Transverse colon (tissue), 4 donors: Measurements from ENCODE around the gene RAP1GAP2. TPM values are rescaled to one million over a fixed set of nuclear protein-coding genes. Genes with fewer than 3 reads are reported as not detected.
"Not testable (repeated sequence)": the region's sequence is repeated elsewhere in the genome, so short reads cannot be mapped to it uniquely, and the experiment has no call there.

ENCODE experiments used
- DNase-seq: peaks from one replicate; pipeline ENCODE4 v3.0.0-alpha.2; 2019
- H3K27ac ChIP-seq, 4 donors: fragments of 200-600 bp; sonication (generic); 2 replicates each; pipeline ENCODE4 v1.5.1; 2016 to 2018; ENCODE audit warnings: inconsistent platforms in 4 of 4
- H3K27me3 ChIP-seq: fragments of 200-600 bp; sonication (generic); 2 replicates; pipeline ENCODE4 v1.5.1; 2017; ENCODE audit warnings: inconsistent platforms
- H3K36me3 ChIP-seq, 4 donors: fragments of 200-600 bp; sonication (generic); 2 replicates each; pipeline ENCODE4 v1.5.1; 2017 to 2019; ENCODE audit warnings: inconsistent platforms in 4 of 4
- H3K4me1 ChIP-seq, 4 donors: fragments of 200-600 bp; sonication (generic); 2 replicates each; pipeline ENCODE4 v1.5.1; 2017 to 2020; ENCODE audit warnings: inconsistent platforms in 4 of 4
- H3K4me3 ChIP-seq, 4 donors: fragments of 200-600 bp; sonication (generic); 1 replicate in 1 of 4; 2 replicates in 3 of 4; pipeline versions ENCODE4 v1.5.1 to v1.6.1; 2017 to 2019; ENCODE audit warnings: inconsistent platforms in 4 of 4
- H3K9me3 ChIP-seq, 2 donors: fragments of 200-600 bp; sonication (generic); 2 replicates each; pipeline ENCODE4 v1.5.1; 2017 to 2019; ENCODE audit warnings: inconsistent platforms in 2 of 2
- EP300 ChIP-seq: sonication (generic); formaldehyde crosslinking; IDR thresholded peaks from one replicate; pipeline ENCODE4 v1.6.1; 2017; ENCODE audit warnings: antibody characterized with exemption, low read depth
- POLR2A ChIP-seq: fragments of 450-650 bp; IDR thresholded peaks from one replicate; pipeline ENCODE4 v1.6.1; 2016; ENCODE audit warnings: antibody characterized with exemption, mild to moderate bottlenecking, moderate library complexity
- POLR2AphosphoS5 ChIP-seq, 3 donors: sonication (generic); formaldehyde crosslinking; IDR thresholded peaks; one replicate each; pipeline ENCODE4 v1.6.1; 2016; ENCODE audit warnings: antibody characterized with exemption in 3 of 3
- WGBS, 2 donors: methylation state at CpG; one replicate each; pipeline ENCODE4 v1.1.5; 2018; ENCODE audit warnings: low coverage in 1 of 2; 5-methylcytosine and 5-hydroxymethylcytosine counted together
- in situ Hi-C, 4 donors: fragments of 200-750 bp; cut with MboI; loops; one replicate each; pipeline versions ENCODE4 v1.15.0 to v1.15.1; 2017; ENCODE audit warnings: low sequenced_read_pairs in 3 of 4, low pct_ligation_motif_present in 1 of 4, low pct_unique_long_range_greater_than_20kb in 1 of 4
- intact Hi-C: fragments of 100-400 bp; cut with DNase I; formaldehyde crosslinking; loops from one replicate; pipeline ENCODE4 v1.15.1; 2023; ENCODE audit warnings: low total_unique reads
- total RNA-seq, 4 donors: library from RNA; depleted of rRNA; stranded (reverse); fragments of >200 nt; gene quantifications; one replicate each; pipeline ENCODE4 v1.1.0, GENCODE V29; 2016
- TF ChIP-seq, protein P1 (sequence below), 5 experiments: fragments of 200-600 bp in 3 of 5; fragments of 450-650 bp in 2 of 5; sonication (generic) in 3 of 5; IDR thresholded peaks; 1 replicate in 2 of 5; 2 replicates in 3 of 5; pipeline ENCODE4 v1.5.1; 2016 to 2017; ENCODE audit warnings: antibody characterized with exemption in 5 of 5, inconsistent platforms in 3 of 5, mild to moderate bottlenecking in 2 of 5, moderate library complexity in 1 of 5

Gene RAP1GAP2
- total RNA-seq, 4 donors from 2014 or later = 23.0 to 39.6 (median 33.9) TPM

GRCh38 chr17:2783310-2784030, 12.8 kb upstream of the RAP1GAP2 start:
- no peaks in the 10 kb centered on the region for H3K36me3 ChIP-seq
- 95% methylated on average over 4 of the region's 4 CpGs; no CpG with 5 or more reads in 1 of the 2 donors for WGBS, 2 donors

GRCh38 chr17:2784864-2785263, 11.4 kb upstream of the RAP1GAP2 start:
- 90% methylated on average over 3 of the region's 8 CpGs; no CpG with 5 or more reads in 1 of the 2 donors for whole genome bisulfite sequencing, 2 donors
- Histone ChIP-seq H3K4me1 (peaks cover 0 to 10% (median 4%) of the 10 kb centered on the region in 4 donors), H3K36me3 (no peaks in the 10 kb centered on the region), H3K27me3 (no peaks in the 10 kb centered on the region), H3K9me3 (no peaks in the 10 kb centered on the region), H3K4me3 (no peak overlapping the region), H3K27ac (no peak overlapping the region)
- intact Hi-C loops = no loop called here
- no peak for TF ChIP-seq EP300
- in situ Hi-C loops = no loop called here
- DNase-seq = no peak

More at GRCh38 chr17:2783310-2784030, 12.8 kb upstream of the RAP1GAP2 start:
- Histone ChIP-seq H3K27ac (no peak overlapping the region), H3K4me1 (peaks cover 0 to 10% (median 4%) of the 10 kb centered on the region in 4 donors), H3K4me3 (no peak overlapping the region), H3K27me3 (peaks cover 4% of the 10 kb centered on the region), H3K9me3 (no peaks in the 10 kb centered on the region)
- in situ Hi-C loops (no loop called here), intact Hi-C loops (no loop called here)
- DNase-seq = no peak
- TF ChIP-seq EP300 (no peak), POLR2AphosphoS5 (IDR thresholded peaks at IDR 0.05) (no peak), POLR2A (no peak)
- TF ChIP-seq, protein P1, sequence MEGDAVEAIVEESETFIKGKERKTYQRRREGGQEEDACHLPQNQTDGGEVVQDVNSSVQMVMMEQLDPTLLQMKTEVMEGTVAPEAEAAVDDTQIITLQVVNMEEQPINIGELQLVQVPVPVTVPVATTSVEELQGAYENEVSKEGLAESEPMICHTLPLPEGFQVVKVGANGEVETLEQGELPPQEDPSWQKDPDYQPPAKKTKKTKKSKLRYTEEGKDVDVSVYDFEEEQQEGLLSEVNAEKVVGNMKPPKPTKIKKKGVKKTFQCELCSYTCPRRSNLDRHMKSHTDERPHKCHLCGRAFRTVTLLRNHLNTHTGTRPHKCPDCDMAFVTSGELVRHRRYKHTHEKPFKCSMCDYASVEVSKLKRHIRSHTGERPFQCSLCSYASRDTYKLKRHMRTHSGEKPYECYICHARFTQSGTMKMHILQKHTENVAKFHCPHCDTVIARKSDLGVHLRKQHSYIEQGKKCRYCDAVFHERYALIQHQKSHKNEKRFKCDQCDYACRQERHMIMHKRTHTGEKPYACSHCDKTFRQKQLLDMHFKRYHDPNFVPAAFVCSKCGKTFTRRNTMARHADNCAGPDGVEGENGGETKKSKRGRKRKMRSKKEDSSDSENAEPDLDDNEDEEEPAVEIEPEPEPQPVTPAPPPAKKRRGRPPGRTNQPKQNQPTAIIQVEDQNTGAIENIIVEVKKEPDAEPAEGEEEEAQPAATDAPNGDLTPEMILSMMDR (IDR thresholded peaks at IDR 0.05) = no peak

- intact Hi-C loops, in situ Hi-C loops, H3K36me3 ChIP-seq, DNase-seq, H3K27me3 ChIP-seq, H3K9me3 ChIP-seq, H3K4me1 ChIP-seq, H3K4me3 ChIP-seq: not testable (repeated sequence)
- 83 to 91% methylated on average over 12 of the region's 12 CpGs for WGBS, 2 donors
- H3K27ac ChIP-seq = peak overlapping the region in 1 of 4 donors; percentile 74
Observed at GRCh38 chr17:2785376-2785775, 10.9 kb upstream of the RAP1GAP2 start.

DNA sequence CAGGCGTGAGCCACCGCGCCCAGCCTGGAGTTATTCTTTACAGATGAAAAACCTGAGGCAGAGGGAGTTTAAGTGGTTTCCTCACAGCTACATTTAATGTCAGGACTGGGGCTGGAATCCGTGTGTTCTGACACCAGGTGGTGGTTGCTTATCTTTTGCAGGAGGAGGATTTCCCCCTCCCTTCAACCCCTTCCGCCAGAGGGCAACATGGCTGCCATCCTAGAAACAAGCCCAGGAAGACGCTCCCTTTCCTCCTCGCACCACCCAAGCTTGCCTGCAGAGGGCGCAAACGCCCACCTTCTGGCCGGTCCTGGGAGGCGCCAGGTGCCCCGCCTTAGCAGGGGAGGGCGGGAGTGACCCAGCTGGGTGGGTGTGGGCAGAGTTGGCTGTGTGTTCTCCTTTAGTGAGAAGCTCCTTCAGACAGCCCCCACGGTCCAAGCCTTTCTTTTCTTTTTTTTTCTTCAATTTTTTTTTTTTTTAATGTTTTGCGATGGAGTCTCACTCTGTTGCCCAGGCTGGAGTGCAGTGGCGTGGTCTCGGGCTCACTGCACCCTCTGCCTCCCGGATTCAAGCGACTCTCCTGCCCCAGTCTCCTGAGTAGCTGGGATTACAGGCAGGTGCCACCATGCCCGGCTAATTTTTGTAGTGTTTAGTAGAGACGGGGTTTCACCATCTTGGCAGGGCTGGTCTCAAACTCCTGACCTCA, 9.9 kb upstream of the RAP1GAP2 start:
- Histone ChIP-seq H3K36me3 (no peaks in the 10 kb centered on the region), H3K4me1 (peaks cover 0 to 14% (median 4%) of the 10 kb centered on the region in 4 donors), H3K27me3 (no peaks in the 10 kb centered on the region), H3K27ac (peak overlapping the region; percentile 46 to 74 (median 62)), H3K9me3 (no peaks in the 10 kb centered on the region), H3K4me3 (peak overlapping the region in 1 of 4 donors; percentile 5)
- peak; percentile 96 for DNase-seq
- TF ChIP-seq, protein P1 (IDR thresholded peaks at IDR 0.05) = peak; percentile 55 to 95 (median 85)
- TF ChIP-seq POLR2A (no peak), POLR2AphosphoS5 (IDR thresholded peaks at IDR 0.05) (peak in 2 of 3 donors; percentile 15 to 31), EP300 (no peak)
- in situ Hi-C loops (no loop called here), intact Hi-C loops (no loop called here)
- WGBS, 2 donors = 3 to 23% methylated on average over 12 to 21 of the region's 21 CpGs

DNA sequence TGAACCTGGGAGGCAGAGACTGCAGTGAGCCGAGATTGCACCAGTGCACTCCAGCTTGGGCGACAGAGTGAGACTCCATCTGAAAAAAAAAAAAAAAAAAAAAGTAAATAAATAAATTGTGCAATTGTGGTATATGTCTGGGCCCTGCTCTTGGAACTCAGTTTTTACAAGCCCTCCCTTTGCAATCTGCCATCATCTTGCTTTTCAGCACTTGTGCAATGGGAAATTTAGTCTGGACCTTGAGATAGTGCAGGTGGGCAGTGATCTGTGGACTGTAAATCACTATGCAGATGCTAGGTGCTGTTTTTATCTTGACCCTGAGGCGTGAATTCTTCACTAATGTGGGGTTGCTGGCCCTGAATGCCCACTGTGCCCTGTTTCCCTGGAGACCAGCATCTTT, 6.5 kb upstream of the RAP1GAP2 start:
- no peak for DNase-seq
- no peaks in the 10 kb centered on the region for H3K27me3 ChIP-seq
- H3K27ac ChIP-seq = no peak overlapping the region
- H3K36me3 ChIP-seq = no peaks in the 10 kb centered on the region
- in situ Hi-C loops (no loop called here), intact Hi-C loops (no loop called here)
- no peak overlapping the region for H3K4me3 ChIP-seq
- H3K9me3 ChIP-seq = no peaks in the 10 kb centered on the region
- 49 to 60% methylated on average over 3 of the region's 3 CpGs for WGBS, 2 donors
- TF ChIP-seq, protein P1 (IDR thresholded peaks at IDR 0.05) = no peak
- TF ChIP-seq POLR2AphosphoS5 (IDR thresholded peaks at IDR 0.05) = no peak
- no peak for TF ChIP-seq EP300
- TF ChIP-seq POLR2A = no peak
- peaks cover 0 to 19% (median 4%) of the 10 kb centered on the region in 4 donors for H3K4me1 ChIP-seq
